ENCODE data around the gene SCYL1.
"Not testable (repeated sequence)": the region's sequence is repeated elsewhere in the genome, so short reads cannot be mapped to it uniquely, and the experiment has no call there.

SCYL1 gene

DNA sequence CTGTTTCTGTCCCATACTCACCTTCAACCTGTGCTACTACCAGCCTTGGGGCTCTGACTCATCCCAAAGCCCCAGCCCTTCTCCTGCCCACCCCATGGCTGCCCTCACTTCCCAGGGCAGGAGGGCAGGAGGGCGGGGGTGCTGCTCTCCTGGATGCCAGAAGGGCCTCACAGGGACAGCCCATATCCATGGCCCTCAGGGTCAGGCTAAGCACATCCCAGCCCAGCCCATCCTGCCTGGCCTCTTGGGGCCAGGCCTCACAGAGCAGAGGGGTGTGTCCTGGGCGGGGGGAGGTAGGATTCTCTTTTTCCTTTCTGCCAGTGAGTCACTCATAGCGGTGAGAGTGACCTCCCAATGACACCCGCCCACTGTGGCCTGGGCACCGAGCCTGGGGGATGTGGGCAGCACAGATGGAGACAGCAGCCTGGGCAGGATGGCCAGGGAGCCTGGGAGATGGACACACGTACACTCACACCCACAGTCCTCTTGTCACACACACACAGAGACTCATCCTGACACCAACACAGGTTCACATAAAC lies 30.9 kb downstream of the SCYL1 start:
- no peak for DNase-seq

DNA sequence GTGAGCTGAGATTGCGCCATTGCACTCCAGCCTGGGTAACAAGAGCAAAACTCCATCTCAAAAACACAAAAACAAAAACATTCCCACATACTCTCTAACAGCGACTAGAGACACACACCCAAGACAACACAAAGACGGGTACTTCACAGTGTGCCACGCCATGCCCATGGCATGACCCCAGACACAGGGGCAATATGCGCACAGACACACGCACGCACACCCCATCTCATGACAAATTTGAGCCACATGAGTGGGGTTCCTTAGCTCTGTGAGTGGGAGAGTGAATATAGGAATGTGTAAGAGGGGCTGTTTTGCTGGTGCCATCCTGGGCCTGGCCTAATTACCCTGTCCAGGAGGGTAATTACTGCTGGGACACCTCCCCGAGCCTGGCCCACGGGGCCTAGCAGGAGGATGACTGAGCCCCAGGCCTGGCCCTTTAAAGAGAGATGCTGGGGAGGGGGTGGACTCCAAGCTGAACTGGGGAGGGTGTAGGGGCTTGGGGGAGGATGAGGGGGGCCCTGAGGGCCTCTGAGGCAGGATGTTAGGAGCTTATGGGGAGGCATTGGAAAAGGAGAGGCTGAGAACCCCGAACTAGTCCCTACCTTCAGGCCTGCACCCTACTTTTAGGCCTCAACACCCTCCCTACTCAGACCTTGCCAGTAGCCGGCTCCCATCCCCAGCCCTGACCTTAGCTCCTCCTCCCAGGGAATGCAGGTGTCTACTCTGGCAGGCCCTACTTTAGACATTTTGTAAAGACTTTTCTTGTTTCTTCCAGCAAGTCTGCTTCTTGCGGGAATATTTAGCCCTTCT lies 31.8 kb downstream of the SCYL1 start:
- no peak for DNase-seq

DNA sequence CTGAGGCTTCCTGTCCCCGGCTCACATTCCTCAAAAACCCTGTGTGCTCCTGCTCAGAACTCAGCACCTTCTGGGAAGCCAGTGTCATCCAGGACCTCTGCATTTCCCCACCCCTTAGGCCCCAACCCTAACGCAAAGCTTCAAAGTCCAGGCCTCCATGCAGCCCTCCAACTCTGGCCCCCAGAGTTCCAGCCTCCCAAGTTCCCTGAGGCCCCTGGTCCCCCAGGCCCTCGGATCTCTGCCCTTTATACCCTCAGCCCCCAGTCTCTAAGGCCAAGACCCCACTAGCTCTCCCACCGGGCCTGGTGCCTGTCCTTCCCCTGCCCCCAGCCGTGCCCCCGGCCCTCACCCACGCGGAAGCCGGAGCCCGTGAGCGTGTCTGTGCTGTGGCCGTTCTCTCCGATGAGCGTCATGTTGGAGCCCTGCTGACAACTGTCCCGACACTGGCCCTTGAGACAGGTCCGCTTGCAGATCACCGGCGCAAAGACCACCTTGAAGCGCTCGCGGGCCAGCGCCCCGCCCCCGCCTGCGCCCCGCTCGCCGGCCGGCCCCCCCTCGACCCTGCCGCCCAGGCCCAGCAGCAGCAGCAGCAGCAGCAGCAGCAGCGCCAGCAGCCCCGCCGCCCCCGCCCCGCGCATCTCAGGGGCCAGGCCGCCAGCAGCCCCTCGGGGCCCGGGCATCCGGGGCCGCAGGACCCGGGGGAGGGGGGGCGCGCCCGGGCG lies 32.6 kb downstream of the SCYL1 start:
- no peak for DNase-seq

DNA sequence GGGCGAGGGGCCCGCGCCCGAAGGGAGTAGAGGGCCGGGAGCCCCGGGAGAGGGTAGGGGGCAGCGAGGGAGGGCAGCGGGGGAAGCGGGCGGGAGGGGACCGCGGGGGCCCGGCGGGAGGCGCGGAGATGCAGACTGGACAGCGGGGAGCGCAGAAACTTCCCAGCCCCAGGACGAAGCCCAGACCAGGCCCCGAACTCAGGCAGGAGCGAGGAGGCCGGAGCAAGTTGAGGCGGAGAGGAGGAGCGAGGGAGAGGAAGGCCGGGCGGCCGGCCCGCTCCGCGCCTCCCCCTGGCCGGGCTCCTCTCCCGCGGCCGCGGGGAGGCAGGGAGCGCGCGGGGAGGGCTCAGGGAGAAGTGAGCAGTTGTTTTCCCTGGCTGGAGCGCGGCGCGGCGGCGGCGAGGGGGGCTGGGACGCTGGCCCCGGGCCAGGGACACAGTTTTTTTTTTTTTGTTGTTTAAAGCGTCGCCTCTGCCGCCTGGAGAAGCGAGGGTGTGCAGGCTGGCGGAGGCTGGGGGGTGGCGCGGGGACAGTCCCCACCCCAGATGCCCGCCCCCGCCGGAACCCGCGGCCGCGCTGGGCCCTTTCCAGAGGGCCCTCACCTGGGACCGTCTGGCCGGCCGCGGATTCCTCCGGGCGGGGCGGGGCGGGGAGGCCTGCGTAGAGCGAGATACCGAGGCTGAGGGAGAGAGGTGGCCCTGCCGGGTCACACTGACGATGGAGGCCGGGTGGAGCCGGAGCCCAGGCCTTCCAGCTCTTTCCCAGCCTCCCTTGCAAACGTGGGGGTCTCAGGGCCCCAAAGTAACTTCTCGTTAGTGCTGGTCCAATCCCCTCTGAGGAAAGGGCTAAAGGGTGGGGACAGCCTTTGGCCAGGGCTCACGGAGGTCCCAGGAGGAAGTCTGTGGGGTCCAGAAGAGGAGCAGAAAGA lies 33.4 kb downstream of the SCYL1 start, which contains the start of gene LTBP3:
LTBP3 (minus strand) TSS at position 358 of the 928 bp plus-strand sequence. CDS start 400 bp downstream, outside the sequence.
- DNase-seq, result peak; percentile 41

DNA sequence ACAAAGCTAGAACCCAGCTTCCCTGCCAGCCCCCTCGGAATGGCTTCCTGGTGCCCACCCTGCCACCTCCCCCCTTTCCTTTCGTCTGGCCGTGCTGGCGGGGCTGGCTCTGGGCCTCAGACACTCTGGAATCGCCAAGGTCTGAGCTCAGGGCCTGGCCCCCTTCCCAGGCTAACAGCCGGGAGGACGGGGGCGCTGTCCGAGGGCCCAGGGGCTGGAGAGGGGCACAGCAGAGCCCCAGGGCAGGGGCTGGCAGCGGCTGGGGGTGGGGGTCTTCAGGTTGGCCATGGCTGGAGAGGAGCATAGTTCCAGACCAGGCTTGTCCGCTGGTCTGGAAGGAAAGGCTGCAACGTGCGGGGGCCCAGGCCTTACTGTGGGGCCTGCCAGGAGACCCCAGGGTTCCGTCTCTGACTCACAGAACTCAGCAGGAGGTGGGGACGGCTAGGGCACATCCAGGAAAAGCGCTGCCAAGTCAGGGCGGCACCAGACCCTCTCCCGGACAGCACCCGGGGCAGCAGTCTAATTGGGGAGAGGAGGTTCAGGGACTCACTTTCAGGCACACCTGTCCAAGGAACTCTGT lies 34.1 kb downstream of the SCYL1 start:
- DNase-seq, result no peak

DNA sequence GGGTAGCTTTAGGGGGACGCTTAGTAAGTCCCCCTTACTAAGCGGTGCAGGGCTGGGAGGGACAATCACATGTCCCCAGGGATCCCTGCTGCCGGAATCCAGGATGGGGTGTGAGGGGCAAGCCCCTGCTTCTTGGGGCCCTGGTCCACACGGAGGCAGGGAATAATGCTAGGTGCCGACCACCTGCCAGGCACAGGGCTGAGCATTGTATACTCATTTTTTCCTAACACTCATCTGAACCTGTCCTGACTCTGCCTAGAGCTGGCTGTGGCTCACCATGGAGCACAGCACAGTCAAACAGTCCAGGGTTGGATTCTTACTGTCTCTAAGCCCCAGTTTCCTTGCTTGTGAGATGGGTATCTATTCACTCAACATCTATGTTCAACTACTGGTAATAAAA lies 34.7 kb downstream of the SCYL1 start:
- DNase-seq, result no peak

DNA sequence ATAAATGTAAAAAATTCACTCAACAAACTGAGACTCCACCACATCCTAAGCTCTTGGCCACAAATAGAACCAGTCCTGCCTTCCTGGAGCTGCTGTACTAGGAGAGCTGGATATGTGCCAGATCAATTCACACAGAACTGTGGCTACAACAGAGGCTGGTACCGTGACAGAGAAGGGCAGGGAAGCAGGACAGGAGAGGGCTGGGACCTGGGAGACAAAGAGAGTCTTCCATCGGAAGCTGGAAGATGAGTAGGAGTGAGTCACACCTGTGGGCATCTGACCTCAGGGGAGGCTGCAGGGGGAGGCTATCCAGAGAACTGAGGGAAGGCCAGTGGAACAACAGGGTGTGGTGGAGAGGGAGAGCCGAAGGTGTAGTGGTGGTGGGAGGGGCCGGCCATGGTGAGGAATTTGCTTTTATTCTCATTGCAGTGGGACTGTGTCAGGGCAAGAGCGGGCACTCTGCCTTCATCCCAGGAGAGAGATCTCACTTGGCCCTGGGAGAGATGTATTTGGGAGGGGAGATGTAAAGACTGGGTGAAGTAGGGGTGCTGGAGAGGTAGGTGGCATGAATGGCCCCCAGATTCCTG lies 35.2 kb downstream of the SCYL1 start:
- no peak for DNase-seq

DNA sequence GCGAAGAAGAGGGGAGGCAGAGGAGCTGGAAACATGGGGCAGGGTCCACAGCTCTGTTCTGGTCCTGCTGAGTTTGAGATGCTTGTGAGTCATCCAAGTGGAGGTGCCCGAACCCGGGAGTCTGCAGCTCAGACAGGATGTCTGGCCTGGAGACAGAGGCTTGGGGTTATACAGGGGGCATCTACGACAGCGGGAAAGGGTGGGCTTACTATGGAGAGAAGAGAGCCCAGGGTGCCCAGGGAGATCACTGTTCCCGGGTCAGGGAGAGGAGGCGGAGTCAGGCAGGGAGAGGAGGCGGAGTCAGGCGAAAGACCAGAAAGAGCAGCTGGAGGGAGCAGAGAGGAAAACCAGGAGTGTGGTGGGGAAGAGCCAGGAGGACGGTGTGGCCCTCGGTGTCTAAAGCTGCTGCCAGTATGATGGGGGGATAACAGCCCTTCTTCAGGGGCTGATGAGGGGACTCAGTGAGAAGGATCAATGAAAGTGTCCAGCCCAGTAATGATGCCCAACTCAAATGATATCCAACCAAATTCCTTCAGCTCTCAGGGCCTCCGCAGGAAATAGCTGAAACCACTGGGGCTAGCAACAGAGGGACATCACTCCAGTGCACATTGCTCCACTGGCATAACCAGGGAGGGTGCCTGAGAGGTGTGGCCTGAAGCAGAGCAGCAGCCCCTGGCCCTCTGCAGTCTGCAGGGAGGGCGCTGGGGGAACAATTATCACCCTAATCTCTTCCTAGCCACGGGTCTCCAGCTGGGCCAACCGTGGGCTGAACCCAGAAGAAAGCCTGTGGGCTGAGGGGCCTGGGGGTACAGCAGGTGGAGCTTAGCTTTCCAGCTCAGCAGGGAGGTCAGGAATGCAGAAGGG lies 35.9 kb downstream of the SCYL1 start:
- no peak for DNase-seq

DNA sequence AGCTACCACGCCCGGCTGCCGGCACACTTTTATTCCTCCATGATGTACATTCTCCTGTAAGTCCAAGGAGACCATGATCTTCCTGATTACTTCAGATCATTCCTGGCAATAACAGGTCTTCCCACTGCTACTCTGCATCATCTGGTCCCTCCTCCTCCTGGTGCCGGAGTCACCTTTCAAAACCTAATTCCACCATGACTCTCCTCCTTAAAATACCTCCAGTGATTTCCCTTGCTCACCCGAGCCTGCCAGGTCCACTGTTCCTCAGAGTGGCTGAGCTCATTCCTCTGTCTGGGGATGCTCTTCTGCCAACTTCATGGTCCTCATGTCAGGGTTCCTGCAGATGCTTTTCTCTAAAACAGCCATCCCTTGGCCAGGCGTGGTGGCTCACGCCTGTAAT lies 37.1 kb downstream of the SCYL1 start:
- no peak for DNase-seq

DNA sequence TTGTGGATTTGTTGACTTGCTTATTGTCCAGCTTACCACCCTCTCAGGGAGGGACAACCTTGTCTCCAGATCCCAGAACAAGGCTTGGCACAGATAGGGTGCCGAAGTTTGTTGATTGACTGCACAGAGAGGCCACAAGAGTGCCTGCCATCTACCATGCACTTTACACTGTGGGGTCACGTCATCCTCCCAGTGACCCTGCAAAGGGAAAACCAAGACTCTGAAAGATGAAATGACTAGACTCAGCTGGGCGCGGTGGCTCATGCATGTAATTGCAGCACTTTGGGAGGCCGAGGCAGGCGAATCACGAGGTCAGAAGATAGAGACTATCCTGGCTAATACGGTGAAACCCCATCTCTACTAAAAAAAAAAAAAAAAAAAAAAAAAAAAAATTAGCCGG lies 37.9 kb downstream of the SCYL1 start:
- DNase-seq, result no peak

DNA sequence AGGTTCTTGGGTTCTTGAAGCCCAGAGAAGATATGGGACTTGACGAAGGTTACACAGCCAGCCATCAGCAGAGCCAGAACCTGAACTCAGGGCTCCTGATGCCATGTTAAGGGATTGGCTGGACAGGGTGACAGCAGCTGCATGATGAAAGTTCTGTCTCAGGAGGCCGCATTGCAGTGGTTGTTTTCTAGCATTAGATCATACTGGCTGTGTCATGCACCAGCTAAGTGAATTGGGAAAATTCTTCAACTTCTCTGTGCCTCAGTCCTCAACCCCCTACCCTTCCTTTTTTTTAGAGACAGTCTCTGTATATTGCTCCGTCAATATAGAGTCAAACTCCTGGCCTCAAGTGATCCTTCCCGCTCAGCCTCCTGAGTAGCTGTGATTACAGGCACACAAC lies 38.7 kb downstream of the SCYL1 start:
- no peak for DNase-seq

DNA sequence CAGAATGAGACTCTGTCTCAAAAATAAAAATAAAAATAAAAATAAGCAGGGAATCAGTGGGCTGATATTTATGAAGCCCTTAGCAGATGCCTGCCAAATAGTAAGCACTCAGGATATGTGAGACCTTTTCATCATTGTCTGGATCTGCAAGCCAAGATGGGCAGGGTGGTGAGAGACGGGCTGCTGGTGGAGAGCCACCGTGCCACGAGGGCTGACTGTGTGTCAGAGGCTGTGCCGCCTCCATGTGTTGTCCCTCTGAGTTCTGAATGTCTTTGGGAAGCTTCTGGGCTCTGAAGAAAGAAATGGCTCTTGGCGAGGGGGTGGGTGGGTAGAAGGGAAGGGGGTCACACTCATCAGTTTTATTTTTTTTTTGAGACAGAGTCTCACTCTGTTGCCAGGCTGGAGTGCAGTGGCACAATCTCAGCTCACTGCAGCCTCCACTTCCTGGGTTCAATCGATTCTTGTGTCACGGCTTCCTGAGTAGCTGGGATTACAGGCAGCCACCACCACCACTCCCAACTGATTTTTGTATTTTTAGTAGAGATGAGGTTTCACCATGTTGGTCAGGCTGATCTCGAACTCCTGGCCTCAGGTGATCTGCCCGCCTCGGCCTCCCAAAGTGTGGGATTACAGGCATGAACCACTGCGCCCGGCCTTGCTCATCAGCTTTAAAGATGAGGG lies 40.1 kb downstream of the SCYL1 start:
- not testable (repeated sequence) for DNase-seq

DNA sequence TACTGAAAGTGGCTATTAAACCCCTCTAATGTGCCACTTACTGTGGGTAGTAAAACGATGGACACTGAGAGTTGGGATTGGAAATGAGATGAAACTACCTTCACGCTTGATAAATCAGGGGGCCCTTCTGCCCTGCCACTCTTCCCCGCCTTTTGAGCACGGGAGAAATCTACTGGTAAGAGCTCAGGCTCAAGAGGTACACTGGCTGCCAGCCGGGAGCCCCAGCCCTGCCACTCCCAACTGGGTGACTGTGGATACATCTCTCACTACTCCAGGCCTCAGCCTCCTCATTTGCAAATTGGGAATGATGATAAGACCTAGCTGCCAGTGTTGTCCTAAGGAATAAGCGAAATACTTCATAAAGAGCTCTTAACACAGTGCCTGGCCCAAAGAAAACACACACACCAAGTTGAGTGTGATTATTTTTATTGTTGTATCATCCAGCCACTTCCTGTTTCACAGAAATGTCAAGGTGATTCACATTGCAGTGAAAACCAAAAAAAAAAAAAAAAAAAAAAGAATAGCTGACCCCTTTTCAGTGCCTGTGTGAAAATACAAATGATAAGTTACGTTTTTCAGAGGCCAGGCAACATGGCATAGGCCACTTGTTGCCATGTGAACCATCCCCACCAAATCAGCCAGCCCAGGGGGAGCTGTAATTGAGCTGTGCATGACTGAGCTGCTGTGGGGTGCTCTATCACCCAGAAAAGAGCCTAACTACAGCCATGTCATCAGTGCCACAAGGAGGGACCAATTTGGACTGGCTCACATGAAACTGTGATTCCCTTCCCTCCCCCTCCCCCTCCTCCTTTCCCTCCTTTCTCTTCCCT lies 41.0 kb downstream of the SCYL1 start:
- no peak for DNase-seq

DNA sequence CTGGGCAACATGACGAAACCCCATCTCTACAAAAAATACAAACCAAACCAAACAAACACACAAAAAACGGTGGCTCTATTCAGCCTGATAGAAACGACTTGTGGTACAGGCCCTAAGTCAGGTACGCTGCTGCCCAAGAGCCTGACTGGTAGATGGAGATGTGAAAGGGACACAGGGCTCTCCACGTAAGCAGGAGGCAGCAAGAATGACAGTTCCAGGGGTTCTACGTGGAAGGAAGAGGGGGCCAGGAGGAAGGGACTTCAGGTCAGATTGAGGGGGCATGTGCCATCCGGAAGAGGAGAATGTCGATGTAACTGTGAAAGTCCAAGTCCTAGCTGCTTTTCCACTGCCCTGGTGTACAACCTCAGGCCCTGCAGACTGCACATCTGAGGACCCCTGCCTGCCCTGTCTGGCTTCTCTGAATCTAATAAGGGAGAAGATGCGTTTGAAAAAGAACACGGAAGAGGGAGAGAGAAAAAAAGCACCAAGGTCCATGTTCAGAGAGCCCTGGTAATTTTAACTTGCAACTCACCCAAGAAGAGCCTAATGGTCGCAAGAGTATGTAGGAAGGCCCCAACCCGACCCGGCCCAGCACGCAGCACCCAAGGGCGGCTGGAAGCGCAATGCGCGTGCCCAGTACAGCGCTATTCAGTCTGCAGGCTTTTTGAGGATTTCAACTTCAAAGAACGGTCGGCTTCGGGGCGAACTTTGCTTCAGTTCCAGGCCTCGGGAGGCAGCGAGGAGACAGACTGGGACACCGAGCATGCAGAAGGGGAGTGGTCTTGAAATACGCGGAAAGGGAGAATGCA lies 44.5 kb downstream of the SCYL1 start:
- no peak for DNase-seq

DNA sequence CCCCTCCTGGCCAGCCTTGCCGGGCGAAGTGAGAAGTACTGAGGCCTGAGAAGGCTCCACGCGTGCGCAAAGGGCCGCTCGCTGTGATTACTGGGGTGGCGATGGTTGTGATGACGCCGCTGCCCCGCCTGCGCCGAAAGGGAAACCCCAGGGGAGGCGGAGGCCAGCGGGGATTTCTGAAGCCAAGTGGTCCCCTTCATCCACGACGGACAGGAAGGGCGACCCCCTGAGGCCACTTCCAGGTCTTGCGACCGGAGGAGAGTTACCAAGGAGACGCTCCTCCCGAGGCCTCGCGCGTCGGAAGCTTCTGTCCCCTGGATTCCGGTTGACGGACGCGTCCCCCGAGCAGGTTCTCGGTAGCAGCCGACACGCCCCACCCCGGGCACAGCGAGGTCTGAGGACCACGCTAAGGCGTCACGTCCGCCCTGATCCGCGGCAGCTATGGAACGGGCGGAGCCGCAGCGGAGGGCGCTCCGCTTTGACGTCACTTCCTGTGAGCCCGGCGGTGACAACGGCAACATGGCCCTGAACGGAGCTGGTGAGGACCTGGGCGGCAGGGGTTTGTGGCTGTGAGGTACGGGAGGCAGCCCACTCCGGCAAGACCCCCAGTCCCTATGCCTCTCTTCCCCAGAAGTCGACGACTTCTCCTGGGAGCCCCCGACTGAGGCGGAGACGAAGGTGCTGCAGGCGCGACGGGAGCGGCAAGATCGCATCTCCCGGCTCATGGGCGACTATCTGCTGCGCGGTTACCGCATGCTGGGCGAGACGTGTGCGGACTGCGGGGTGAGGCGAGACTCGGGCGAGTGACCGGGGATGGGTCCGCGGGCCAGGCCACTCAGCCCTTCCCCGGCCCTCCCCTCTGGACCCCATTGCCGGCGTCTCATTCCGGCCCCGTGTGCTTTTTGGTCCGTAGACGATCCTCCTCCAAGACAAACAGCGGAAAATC lies 45.4 kb downstream of the SCYL1 start, which contains the start of gene ZNRD2:
ZNRD2 (plus strand) TSS at position 505 of the 946 bp plus-strand sequence; CDS start at position 520, 15 bp downstream.
- DNase-seq, result peak; percentile 96

DNA sequence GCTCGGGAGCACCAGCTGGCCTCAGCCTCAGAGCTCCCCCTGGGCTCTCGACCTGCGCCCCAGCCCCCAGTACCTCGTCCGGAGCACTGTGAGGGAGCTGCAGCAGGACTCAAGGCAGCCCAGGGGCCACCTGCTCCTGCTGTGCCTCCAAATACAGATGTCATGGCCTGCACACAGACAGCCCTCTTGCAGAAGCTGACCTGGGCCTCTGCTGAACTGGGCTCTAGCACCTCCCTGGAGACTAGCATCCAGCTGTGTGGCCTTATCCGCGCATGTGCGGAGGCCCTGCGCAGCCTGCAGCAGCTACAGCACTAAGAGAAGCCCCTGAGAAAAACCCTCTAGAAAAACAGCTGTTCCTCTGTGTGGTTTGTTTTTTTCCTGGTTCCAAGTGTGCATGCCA lies 46.5 kb downstream of the SCYL1 start:
- DNase-seq, result no peak

DNA sequence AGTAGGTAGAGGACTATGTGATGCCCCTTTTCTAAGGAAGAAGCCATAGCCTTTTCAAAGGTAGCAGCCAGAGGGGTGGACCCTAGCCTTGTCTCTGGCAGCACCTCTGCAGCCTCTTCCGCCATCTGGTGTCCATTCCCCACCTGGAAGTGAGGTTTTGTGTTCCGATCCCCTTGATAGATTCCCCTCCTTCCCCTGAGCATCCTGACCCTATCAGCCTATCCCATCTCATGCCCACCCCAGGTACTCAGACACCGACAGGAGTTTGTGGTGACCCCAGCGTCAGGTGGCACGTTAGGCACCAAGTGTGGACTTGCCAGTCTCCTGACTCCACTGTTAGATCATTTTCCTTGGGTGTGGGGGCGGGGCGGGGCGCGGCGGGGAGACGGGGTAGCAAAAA lies 47.1 kb downstream of the SCYL1 start:
- DNase-seq, result peak; percentile 27

Measured in NCI-H748 treated with DMSO at 0.1 percent for 48 hours (cell line).